CD4-positive, alpha-beta T cell (primary cell): ENCODE results near the gene ZBTB24. TPM values are rescaled to one million over a fixed set of nuclear protein-coding genes. Genes with fewer than 3 reads are reported as not detected.

Source experiments
- ATAC-seq: fragments of 200-7000 bp; cut with Tn5 transposase; one replicate; pipeline ENCODE4 v1.10.0; 2022; ENCODE audit warnings: mild to moderate bottlenecking; ENCODE audit not compliant: poor library complexity
- CTCF ChIA-PET: fragments of 350-600 bp; sonication (Branson Sonifier 250); formaldehyde crosslinking; loops from one replicate; lab custom pipeline; 2021; ENCODE audit warnings: antibody characterized with exemption, inconsistent platforms; lab: Charles Lee
- POLR2A ChIA-PET: fragments of 350-600 bp; sonication (Branson Sonifier 250); formaldehyde crosslinking; loops from one replicate; lab custom pipeline; 2021; ENCODE audit warnings: antibody characterized with exemption, inconsistent platforms; lab: Charles Lee
- DNase-seq, 14 experiments: peaks; one replicate each; pipeline ENCODE4 v3.0.0-alpha.2; 2013 to 2020; ENCODE audit warnings: mixed read lengths in 2 of 14
- H3K27ac ChIP-seq, 2 donors: one replicate each; pipeline versions ENCODE4 v1.5.1 to v1.7.0; 2013; ENCODE audit warnings: low read length in 2 of 2, low read depth in 1 of 2, mild to moderate bottlenecking in 1 of 2
- H3K27me3 ChIP-seq, 2 experiments: 1 replicate in 1 of 2; 2 replicates in 1 of 2; pipeline versions ENCODE4 v1.6.1 to v1.7.0; 2013; ENCODE audit warnings: low read length in 2 of 2, control low read depth in 1 of 2, mild to moderate bottlenecking in 1 of 2, moderate library complexity in 1 of 2; ENCODE audit not compliant: insufficient read depth in 2 of 2, control insufficient read depth in 1 of 2
- H3K36me3 ChIP-seq: one replicate; pipeline ENCODE4 v1.6.1; 2013; ENCODE audit warnings: low read length, control low read depth; ENCODE audit not compliant: insufficient read depth
- H3K4me1 ChIP-seq: one replicate; pipeline ENCODE4 v1.6.1; 2013; ENCODE audit warnings: low read length, control low read depth; ENCODE audit not compliant: insufficient read depth
- H3K4me3 ChIP-seq: one replicate; pipeline ENCODE4 v1.5.1; 2013; ENCODE audit warnings: mild to moderate bottlenecking, low read length, moderate library complexity
- H3K9me3 ChIP-seq, 2 experiments: 1 replicate in 1 of 2; 2 replicates in 1 of 2; pipeline versions ENCODE4 v1.6.1 to v1.7.0; 2013; ENCODE audit warnings: low read length in 2 of 2, mild to moderate bottlenecking in 2 of 2, control low read depth in 1 of 2, moderate library complexity in 1 of 2; ENCODE audit not compliant: control insufficient read depth in 1 of 2, insufficient read depth in 1 of 2
- H3K27ac Mint-ChIP-seq: one replicate; pipeline ENCODE4 v1.8.0; 2020; ENCODE audit warnings: mixed read lengths
- H3K27me3 Mint-ChIP-seq: one replicate; pipeline ENCODE4 v1.8.0; 2021; ENCODE audit warnings: mixed read lengths
- H3K36me3 Mint-ChIP-seq: one replicate; pipeline ENCODE4 v1.8.0; 2021; ENCODE audit warnings: low read depth, mixed read lengths
- H3K4me1 Mint-ChIP-seq: one replicate; pipeline ENCODE4 v1.8.0; 2021; ENCODE audit warnings: low read depth, mixed read lengths
- H3K4me3 Mint-ChIP-seq: one replicate; pipeline ENCODE4 v1.8.0; 2020; ENCODE audit warnings: mild to moderate bottlenecking, mixed read lengths
- H3K9me3 Mint-ChIP-seq: one replicate; pipeline ENCODE4 v1.8.0; 2020; ENCODE audit warnings: mixed read lengths
- CTCF ChIP-seq: fragments of 200-600 bp; IDR thresholded peaks from one replicate; pipeline ENCODE4 v1.8.0; 2022; ENCODE audit warnings: antibody characterized with exemption, mild to moderate bottlenecking
- intact Hi-C, 2 experiments: fragments of 100-400 bp; cut with DNase I in 1 of 2; cut with micrococcal nuclease in 1 of 2; formaldehyde crosslinking; loops; one replicate each; pipeline versions ENCODE4 v1.15.1 to v1.9.0; 2023 to 2025; cut with DNase I, micrococcal nuclease
- total RNA-seq, 174 experiments: library from RNA in 2 of 174; stranded (reverse) in 2 of 174; gene quantifications; one replicate each; pipeline ENCODE4 v1.2.3 and lab custom pipeline; 2021 to 2026

Gene ZBTB24
- total RNA-seq, 2 experiments from 2014 or later, result 10.4 to 10.5 TPM

- H3K27me3 Mint-ChIP-seq, result no peaks in the 10 kb centered on the region
- no peak for DNase-seq
- H3K27ac ChIP-seq, result no peak overlapping the region
- peak overlapping the region; percentile 54 for H3K4me3 Mint-ChIP-seq
- peaks cover 16% of the 10 kb centered on the region for H3K36me3 Mint-ChIP-seq
- no peaks in the 10 kb centered on the region for H3K9me3 ChIP-seq
- intact Hi-C loops, result loop anchor here in 1 of 2 experiments (10.0 kb wide), 2 partner anchors 391 to 1771 kb away; partner anchors contain the start of genes CEP57L1 and SESN1
- peaks cover 22% of the 10 kb centered on the region for H3K4me1 ChIP-seq
- no peaks in the 10 kb centered on the region for H3K27me3 ChIP-seq
- CTCF ChIA-PET, result interaction anchor here (1.0 to 1.1 kb wide), 3 partner anchors 8 to 45 kb away, joined by 3 to 4 read pairs (median 3); partner anchors contain the start of gene SMPD2
- H3K4me1 Mint-ChIP-seq, result peaks cover 33% of the 10 kb centered on the region
- H3K4me3 ChIP-seq, result no peak overlapping the region
- H3K9me3 Mint-ChIP-seq, result no peaks in the 10 kb centered on the region
- TF ChIP-seq CTCF, result no peak
- H3K36me3 ChIP-seq, result peaks cover under 1% of the 10 kb centered on the region
- no peak for ATAC-seq
- no peak overlapping the region for H3K27ac Mint-ChIP-seq
- POLR2A ChIA-PET, result no interaction called here
Observed at GRCh38 chr6:109486068-109486467, 3.0 kb upstream of the ZBTB24 start.

DNA sequence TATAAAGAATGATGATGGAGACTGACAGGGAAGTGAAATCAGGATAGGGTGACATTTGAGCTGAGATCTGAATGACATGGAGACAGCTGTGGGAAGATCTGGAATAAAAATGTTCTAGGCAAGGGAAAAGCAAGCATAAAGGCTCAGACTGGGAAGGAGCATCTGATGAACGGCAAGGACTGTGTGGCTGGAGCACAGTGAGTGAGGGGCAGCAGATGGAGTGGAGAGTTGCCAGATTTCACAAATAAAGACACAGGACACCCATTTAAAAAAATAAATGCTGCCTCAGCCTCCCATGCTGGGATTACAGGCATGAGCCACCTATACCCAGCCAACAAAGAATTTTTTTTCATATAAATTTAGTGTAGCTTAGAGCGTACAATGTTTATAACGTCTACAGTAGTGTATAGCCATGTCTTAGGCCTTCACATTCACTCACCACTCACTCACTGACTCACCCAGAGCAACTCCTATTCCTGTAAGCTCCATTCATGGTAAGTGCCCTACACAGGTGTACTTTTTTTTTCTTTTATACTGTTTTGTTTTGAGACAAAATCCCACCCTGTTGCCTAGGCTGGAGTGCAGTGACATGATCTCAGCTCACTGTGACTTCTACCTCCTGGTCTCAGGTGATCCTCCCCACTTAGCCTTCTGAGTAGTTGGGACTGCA lies 2.4 kb upstream of the ZBTB24 start:
- Histone ChIP-seq H3K36me3 (peaks cover 7% of the 10 kb centered on the region), H3K4me1 (peaks cover 22% of the 10 kb centered on the region), H3K27ac (no peak overlapping the region), H3K9me3 (no peaks in the 10 kb centered on the region), H3K4me3 (no peak overlapping the region), H3K27me3 (no peaks in the 10 kb centered on the region)
- peak overlapping the region; percentile 54 for H3K4me3 Mint-ChIP-seq
- H3K27me3 Mint-ChIP-seq, result no peaks in the 10 kb centered on the region
- ChIA-PET CTCF (interaction anchor here (1.0 to 1.1 kb wide), 3 partner anchors 9 to 44 kb away, joined by 3 to 4 read pairs (median 3); partner anchors contain the start of gene SMPD2), POLR2A (no interaction called here)
- ATAC-seq, result no peak
- H3K27ac Mint-ChIP-seq, result peak overlapping the region; percentile 79
- no peak for TF ChIP-seq CTCF
- no peaks in the 10 kb centered on the region for H3K9me3 Mint-ChIP-seq
- intact Hi-C loops, result loop anchor here in 1 of 2 experiments (2.0 to 10.0 kb wide), 3 partner anchors 205 to 1771 kb away; partner anchors contain the start of genes AK9, CEP57L1, FIG4 and SESN1
- DNase-seq, result no peak
- H3K4me1 Mint-ChIP-seq, result peaks cover 33% of the 10 kb centered on the region
- peaks cover 22% of the 10 kb centered on the region for H3K36me3 Mint-ChIP-seq

DNA sequence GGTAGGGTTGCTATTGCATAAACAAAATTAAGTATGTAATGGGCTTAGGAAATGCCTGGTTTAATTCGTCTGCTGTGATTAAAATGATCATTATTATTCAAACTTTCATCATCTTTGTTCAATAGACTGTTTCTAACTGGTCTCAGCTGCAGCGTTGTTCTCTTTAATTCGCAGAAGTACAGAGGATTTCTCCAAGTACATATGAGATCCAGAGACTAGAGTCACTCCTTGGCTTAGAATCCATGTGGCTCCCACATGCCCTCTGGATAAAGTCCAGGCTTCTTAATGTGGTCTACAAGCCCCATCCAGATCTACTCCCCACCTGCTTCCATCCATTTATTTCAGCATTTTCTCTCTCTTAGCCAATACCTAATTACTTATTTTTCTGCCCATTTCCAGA lies 1.1 kb upstream of the ZBTB24 start:
- H3K36me3 Mint-ChIP-seq, result peaks cover 33% of the 10 kb centered on the region
- POLR2A ChIA-PET, result interaction anchor here (6.4 to 6.5 kb wide), 2 partner anchors 27 to 102 kb away, joined by 39 to 86 read pairs; partner anchors contain the start of genes CD164 and MICAL1

More for the DNA sequence above, 1.1 kb upstream of the ZBTB24 start:
- intact Hi-C loops, result loop anchor here in 1 of 2 experiments (2.0 to 10.0 kb wide), 6 partner anchors 207 to 1769 kb away; partner anchors contain the start of genes AK9, ARMC2, CEP57L1 and FIG4
- Histone ChIP-seq H3K27me3 (no peaks in the 10 kb centered on the region), H3K4me1 (peaks cover 30% of the 10 kb centered on the region), H3K27ac (peak overlapping the region; percentile 22 to 68), H3K9me3 (no peaks in the 10 kb centered on the region), H3K36me3 (peaks cover 12% of the 10 kb centered on the region), H3K4me3 (no peak overlapping the region)
- no peak for TF ChIP-seq CTCF
- CTCF ChIA-PET, result interaction anchor here (1.1 to 3.9 kb wide), 2 partner anchors 44 to 101 kb away, joined by 3 to 14 read pairs; partner anchors contain the start of genes CD164, PPIL6 and SMPD2
- DNase-seq (no peak), ATAC-seq (no peak)
- H3K9me3 Mint-ChIP-seq, result no peaks in the 10 kb centered on the region
- peak overlapping the region; percentile 79 for H3K27ac Mint-ChIP-seq
- peaks cover 45% of the 10 kb centered on the region for H3K4me1 Mint-ChIP-seq
- peak overlapping the region; percentile 80 for H3K4me3 Mint-ChIP-seq
- H3K27me3 Mint-ChIP-seq, result no peaks in the 10 kb centered on the region
